ENCODE data around the gene EHMT1.

GRCh38 chr9:137688725-137689124 lies 69.9 kb downstream of the EHMT1 start:
- TF ChIP-seq CTCF (IDR thresholded peaks at IDR 0.05) (no peak), EZH2 (IDR thresholded peaks at IDR 0.05; ENCODE audit: borderline replicate concordance, insufficient read depth, low read depth, low read length, poor library complexity, severe bottlenecking) (no peak)
